WTC11 (cell line): ENCODE measurements around the gene CYP24A1. TPM values are rescaled to one million over a fixed set of nuclear protein-coding genes. Genes with fewer than 3 reads are reported as not detected.
A peak's percentile ranks its signal among the peaks of the same experiment; 100 is the strongest.

Source experiments
- ATAC-seq: fragments of 200-7000 bp; cut with Tn5 transposase; 2 replicates; pipeline ENCODE4 v1.10.0; 2021; ENCODE audit warnings: mild to moderate bottlenecking, moderate library complexity
- CTCF ChIA-PET: fragments of 300-600 bp; sonication (Branson Sonifier 250); formaldehyde crosslinking; loops from one replicate; lab custom pipeline; 2021; ENCODE audit warnings: antibody characterized with exemption; lab: Charles Lee
- POLR2A ChIA-PET: fragments of 350-600 bp; sonication (Branson Sonifier 250); formaldehyde crosslinking; loops from one replicate; lab custom pipeline; 2021; ENCODE audit warnings: antibody characterized with exemption; lab: Charles Lee
- DNase-seq: peaks from one replicate; pipeline ENCODE4 v3.0.0; 2021; ENCODE audit warnings: low spot score
- H3K27ac Mint-ChIP-seq: 2 replicates; pipeline ENCODE4 v1.8.0; 2021; ENCODE audit warnings: mixed read lengths
- H3K27me3 Mint-ChIP-seq: 2 replicates; pipeline ENCODE4 v1.8.0; 2021; ENCODE audit warnings: low read depth, mild to moderate bottlenecking, moderate library complexity, mixed read lengths
- H3K36me3 Mint-ChIP-seq: 2 replicates; pipeline ENCODE4 v1.8.0; 2021; ENCODE audit warnings: mixed read lengths
- H3K4me1 Mint-ChIP-seq: 2 replicates; pipeline ENCODE4 v1.8.0; 2022; ENCODE audit warnings: mixed read lengths
- H3K4me3 Mint-ChIP-seq: 2 replicates; pipeline ENCODE4 v1.8.0; 2021; ENCODE audit warnings: mild to moderate bottlenecking, moderate library complexity, mixed read lengths
- H3K9me3 Mint-ChIP-seq: 2 replicates; pipeline ENCODE4 v1.8.0; 2021; ENCODE audit warnings: mixed read lengths
- AR ChIP-seq: fragments of 250-450 bp; sonication (Bioruptor Pico); IDR thresholded peaks from 2 replicates; pipeline ENCODE4 v1.9.0; 2021; ENCODE audit warnings: mild to moderate bottlenecking
- ARID4B ChIP-seq: sonication (generic); formaldehyde crosslinking; IDR thresholded peaks from 2 replicates; pipeline ENCODE4 v1.8.0; 2023; ENCODE audit warnings: missing genetic modification reagents, mild to moderate bottlenecking, borderline replicate concordance
- ATF3 ChIP-seq: sonication (generic); formaldehyde crosslinking; conservative IDR thresholded peaks from 2 replicates; pipeline ENCODE4 v1.8.1; 2022; ENCODE audit warnings: mild to moderate bottlenecking, missing genetic modification reagents
- E2F1 ChIP-seq: sonication (generic); formaldehyde crosslinking; IDR thresholded peaks from 2 replicates; pipeline ENCODE4 v1.8.0; 2022; ENCODE audit warnings: mild to moderate bottlenecking, missing genetic modification reagents
- HMGXB4 ChIP-seq: sonication (generic); formaldehyde crosslinking; IDR thresholded peaks from 2 replicates; pipeline ENCODE4 v1.8.1; 2023; ENCODE audit warnings: mild to moderate bottlenecking, moderate library complexity, missing genetic modification reagents
- JAZF1 ChIP-seq: fragments of 250-450 bp; sonication (Bioruptor Pico); IDR thresholded peaks from 2 replicates; pipeline ENCODE4 v1.9.0; 2021; ENCODE audit warnings: moderate library complexity, mild to moderate bottlenecking, inconsistent platforms
- MAX ChIP-seq: sonication (generic); formaldehyde crosslinking; IDR thresholded peaks from 2 replicates; pipeline ENCODE4 v1.8.0; 2022; ENCODE audit warnings: mild to moderate bottlenecking, missing genetic modification reagents
- MLX ChIP-seq: sonication (generic); formaldehyde crosslinking; IDR thresholded peaks from 2 replicates; pipeline ENCODE4 v1.8.1; 2023; ENCODE audit warnings: mild to moderate bottlenecking, missing genetic modification reagents, moderate library complexity
- PRRX2 ChIP-seq: fragments of 250-450 bp; sonication (Bioruptor Pico); IDR thresholded peaks from 2 replicates; pipeline ENCODE4 v1.8.0; 2021; ENCODE audit warnings: mild to moderate bottlenecking
- TEAD1 ChIP-seq: sonication (generic); formaldehyde crosslinking; IDR thresholded peaks from 2 replicates; pipeline ENCODE4 v1.8.0; 2022; ENCODE audit warnings: mild to moderate bottlenecking, missing genetic modification reagents
- TEAD4 ChIP-seq: sonication (generic); formaldehyde crosslinking; IDR thresholded peaks from 2 replicates; pipeline ENCODE4 v1.8.0; 2022; ENCODE audit warnings: mild to moderate bottlenecking, missing genetic modification reagents
- ZBTB43 ChIP-seq: sonication (generic); formaldehyde crosslinking; IDR thresholded peaks from 2 replicates; pipeline ENCODE4 v1.8.1; 2023; ENCODE audit warnings: mild to moderate bottlenecking, missing genetic modification reagents
- ZNF138 ChIP-seq: sonication (generic); formaldehyde crosslinking; conservative IDR thresholded peaks from 2 replicates; pipeline ENCODE4 v1.8.1; 2022; ENCODE audit warnings: mild to moderate bottlenecking, moderate library complexity, missing genetic modification reagents
- ZNF232 ChIP-seq: sonication (generic); formaldehyde crosslinking; IDR thresholded peaks from 2 replicates; pipeline ENCODE4 v1.8.0; 2022; ENCODE audit warnings: mild to moderate bottlenecking, missing genetic modification reagents
- total RNA-seq: library from RNA; stranded (reverse); gene quantifications from 3 replicates; pipeline ENCODE4 v1.2.3, GENCODE V29; 2021

The CYP24A1 gene
- total RNA-seq, 1 experiment from 2014 or later = not detected

GRCh38 chr20:54221996-54222890 lies 48.5 kb upstream of the CYP24A1 start (continued):
- no peak for TF ChIP-seq ZNF232 (CRISPR knock-in tag)

GRCh38 chr20:54221353-54221752 lies 47.6 kb upstream of the CYP24A1 start:
- Mint-ChIP-seq H3K27ac (peak overlapping the region; percentile 85; the same call in 1 of the 2 replicates), H3K4me3 (no peak overlapping the region)
- DNase-seq (no peak), ATAC-seq (no peak)
- TF ChIP-seq TEAD1 (no peak), ATF3 (CRISPR knock-in tag) (no peak), PRRX2 (CRISPR knock-in tag) (no peak), MLX (CRISPR knock-in tag) (no peak), E2F1 (no peak), TEAD4 (CRISPR knock-in tag) (no peak), JAZF1 (CRISPR knock-in tag) (no peak), ZNF138 (no peak), HMGXB4 (CRISPR knock-in tag) (no peak), AR (CRISPR knock-in tag) (no peak), ZBTB43 (CRISPR knock-in tag) (no peak), MAX (CRISPR knock-in tag) (no peak), ARID4B (CRISPR knock-in tag) (no peak)
- TF ChIP-seq, all 79 proteins: peak for 0
- Mint-ChIP-seq H3K27me3 (no peaks in the 10 kb centered on the region), H3K9me3 (no peaks in the 10 kb centered on the region), H3K36me3 (peaks cover 11% of the 10 kb centered on the region), H3K4me1 (peaks cover 37% of the 10 kb centered on the region)
- ChIA-PET POLR2A (no interaction called here), CTCF (interaction anchor here (1.1 to 2.4 kb wide), 3 partner anchors 13 to 425 kb away, joined by 3 to 9 read pairs (median 5); partner anchors contain the start of gene PFDN4)
